Activated T-cell treated with anti-CD3 and anti-CD28 coated beads for 48 hours (primary cell): ENCODE data around the gene LRP1-AS.

Experiments used
- DNase-seq: peaks from one replicate; pipeline ENCODE4 v3.0.0-alpha.2; 2020; ENCODE audit warnings: low read depth

Gene LRP1-AS

DNA sequence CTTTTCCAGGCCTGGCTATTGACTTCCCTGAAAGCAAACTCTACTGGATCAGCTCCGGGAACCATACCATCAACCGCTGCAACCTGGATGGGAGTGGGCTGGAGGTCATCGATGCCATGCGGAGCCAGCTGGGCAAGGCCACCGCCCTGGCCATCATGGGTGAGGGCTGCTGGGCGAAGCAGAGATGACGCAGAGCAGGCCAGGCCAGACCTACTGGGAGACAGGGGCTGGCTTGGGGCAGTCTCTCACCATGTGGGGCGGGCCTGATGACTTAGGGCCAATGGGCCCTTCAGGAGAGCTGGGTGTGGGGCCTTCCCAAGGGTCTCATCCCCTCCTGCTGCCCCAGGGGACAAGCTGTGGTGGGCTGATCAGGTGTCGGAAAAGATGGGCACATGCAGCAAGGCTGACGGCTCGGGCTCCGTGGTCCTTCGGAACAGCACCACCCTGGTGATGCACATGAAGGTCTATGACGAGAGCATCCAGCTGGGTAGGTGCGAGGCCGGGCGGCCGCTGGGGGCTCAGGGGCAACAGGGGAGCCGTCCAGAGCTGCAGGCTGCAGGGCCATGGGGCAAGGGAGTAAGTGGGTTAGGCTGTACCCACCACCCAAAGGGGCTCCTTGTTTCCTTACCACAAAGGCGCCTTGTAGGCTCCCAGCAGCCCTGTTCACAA lies 33.0 kb upstream of the LRP1-AS start:
- no peak for DNase-seq

- no peak for DNase-seq
Measured at GRCh38 chr12:57179331-57180086, 32.1 kb upstream of the LRP1-AS start.

DNA sequence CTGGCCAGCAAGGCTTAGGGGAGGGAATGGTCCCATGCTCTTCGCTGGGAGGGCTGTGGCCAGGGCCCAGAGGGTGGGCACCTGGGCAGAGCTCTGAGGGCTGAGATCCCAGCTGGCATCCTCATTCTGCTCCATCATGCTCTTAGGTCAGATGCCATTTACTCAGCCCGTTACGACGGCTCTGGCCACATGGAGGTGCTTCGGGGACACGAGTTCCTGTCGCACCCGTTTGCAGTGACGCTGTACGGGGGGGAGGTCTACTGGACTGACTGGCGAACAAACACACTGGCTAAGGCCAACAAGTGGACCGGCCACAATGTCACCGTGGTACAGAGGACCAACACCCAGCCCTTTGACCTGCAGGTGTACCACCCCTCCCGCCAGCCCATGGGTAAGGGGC lies 30.8 kb upstream of the LRP1-AS start:
- no peak for DNase-seq

DNA sequence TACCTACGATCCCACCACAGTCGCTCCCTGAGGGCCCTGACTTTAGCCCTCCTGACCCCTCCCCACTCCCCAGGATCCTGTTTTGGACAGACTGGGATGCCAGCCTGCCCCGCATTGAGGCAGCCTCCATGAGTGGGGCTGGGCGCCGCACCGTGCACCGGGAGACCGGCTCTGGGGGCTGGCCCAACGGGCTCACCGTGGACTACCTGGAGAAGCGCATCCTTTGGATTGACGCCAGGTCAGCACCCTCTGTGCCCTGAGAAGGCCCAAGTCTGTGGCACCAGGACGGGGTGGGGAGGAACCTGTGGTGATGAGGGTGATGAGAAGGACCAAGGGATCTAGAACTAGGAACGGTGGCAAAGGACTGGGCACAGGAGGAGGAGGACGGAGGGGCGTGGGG lies 29.9 kb upstream of the LRP1-AS start:
- DNase-seq = no peak

DNA sequence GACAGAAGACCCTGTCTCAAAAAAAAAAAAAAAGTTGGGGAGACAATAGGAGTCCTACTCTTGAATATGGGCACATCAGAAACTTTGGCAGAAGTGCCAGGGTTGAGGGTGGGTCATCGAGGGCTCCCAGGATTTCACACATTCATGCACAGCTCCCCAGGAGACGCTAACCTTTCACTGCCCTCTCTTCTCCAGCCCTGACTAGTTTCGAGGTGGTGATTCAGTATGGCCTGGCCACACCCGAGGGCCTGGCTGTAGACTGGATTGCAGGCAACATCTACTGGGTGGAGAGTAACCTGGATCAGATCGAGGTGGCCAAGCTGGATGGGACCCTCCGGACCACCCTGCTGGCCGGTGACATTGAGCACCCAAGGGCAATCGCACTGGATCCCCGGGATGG lies 29.4 kb upstream of the LRP1-AS start:
- no peak for DNase-seq

DNA sequence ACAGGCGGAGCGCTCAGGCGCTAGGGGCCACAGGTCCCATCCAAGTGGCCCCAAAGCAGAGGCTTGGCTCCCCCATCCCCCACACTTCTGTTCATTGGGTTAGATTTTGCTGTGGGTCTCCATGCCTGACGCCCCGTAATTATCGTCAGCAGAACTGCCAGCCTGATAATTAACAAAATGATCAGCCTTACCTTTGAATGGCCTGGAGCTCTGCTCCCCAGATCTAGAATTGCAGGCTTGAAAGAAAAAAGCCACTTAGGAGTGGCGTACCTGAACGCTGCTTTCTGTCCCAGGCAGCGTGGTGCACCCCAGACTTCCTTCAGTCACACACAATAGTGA lies 28.7 kb upstream of the LRP1-AS start:
- DNase-seq = no peak

GRCh38 chr12:57175428-57176138 lies 28.2 kb upstream of the LRP1-AS start:
- DNase-seq = peak; percentile 44

- no peak for DNase-seq
Measured at GRCh38 chr12:57173683-57174082, 26.3 kb upstream of the LRP1-AS start.

DNA sequence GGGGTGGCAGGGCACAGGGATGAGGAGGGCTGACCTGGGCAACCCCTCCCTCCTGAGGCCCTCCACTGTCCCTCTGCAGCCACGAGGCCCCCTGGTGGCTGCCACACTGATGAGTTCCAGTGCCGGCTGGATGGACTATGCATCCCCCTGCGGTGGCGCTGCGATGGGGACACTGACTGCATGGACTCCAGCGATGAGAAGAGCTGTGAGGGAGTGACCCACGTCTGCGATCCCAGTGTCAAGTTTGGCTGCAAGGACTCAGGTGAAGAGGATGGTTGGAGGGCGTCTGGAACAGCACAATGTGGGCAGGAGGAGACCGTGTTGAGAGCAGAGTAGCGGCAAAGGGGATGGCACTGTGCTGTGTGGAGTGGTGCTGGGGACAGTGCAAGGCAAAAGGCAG lies 25.7 kb upstream of the LRP1-AS start:
- DNase-seq = peak; percentile 5

- no peak for DNase-seq
Measured at GRCh38 chr12:57171668-57172067, 24.2 kb upstream of the LRP1-AS start.

DNA sequence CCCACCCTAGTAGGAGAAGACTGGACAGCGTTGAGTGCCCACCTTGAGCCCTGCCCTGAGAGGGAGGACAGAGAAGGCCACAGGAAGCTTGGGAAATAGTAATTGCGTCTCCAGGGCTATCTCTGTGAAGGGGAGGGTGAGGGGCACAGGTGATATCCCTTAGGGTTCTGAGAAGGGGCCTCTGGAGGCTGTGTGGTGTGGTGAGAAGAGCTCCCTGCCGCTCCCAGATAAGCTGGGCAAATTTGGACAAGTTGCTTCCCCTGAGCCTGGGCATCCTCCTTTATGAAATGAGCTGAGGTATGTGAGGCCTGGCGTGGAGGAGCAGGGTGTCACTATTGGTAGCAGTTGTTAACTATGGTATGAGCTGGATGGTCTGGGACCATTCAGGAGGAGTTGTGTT lies 23.5 kb upstream of the LRP1-AS start:
- no peak for DNase-seq

- no peak for DNase-seq
Measured at GRCh38 chr12:57170408-57170807, 23.0 kb upstream of the LRP1-AS start.

GRCh38 chr12:57169969-57170368 lies 22.6 kb upstream of the LRP1-AS start:
- no peak for DNase-seq

- no peak for DNase-seq
Measured at GRCh38 chr12:57169046-57169795, 21.8 kb upstream of the LRP1-AS start.

DNA sequence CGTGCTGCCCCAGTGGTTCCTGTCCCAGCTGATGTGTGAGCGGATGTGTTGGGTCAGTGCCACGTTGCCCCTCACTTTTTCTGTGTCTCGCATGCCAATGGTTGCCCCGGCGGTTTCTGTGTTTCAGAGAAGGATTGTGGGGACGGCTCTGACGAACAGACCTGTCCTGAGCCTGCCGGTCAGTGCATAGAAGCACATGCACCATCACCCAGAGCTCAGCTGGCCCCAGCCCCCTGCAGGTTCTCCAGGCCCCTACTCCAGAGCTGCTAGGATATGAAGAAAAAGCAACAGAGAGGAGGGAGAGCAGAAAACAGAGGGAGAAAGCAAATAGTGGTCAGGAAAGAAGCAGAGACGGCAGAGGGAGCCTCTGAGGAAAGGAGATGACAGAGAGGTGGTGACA lies 20.6 kb upstream of the LRP1-AS start:
- no peak for DNase-seq

DNA sequence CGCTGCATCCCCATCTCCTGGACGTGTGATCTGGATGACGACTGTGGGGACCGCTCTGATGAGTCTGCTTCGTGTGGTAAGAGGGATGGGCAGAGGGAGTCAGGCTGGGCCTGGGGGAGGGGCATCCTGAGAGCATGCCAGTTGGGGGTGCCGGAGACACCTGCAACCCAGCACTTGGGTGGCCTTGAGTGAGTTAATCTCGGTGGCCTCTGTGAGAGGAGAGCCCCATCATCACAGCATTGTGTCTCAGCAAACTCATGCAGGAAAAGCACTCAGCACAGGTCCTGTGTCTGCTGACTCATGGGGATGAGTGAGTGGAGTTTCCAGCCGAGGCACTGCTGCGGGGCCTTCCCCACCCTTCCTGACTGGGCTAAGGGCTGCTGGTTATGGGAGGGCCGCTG lies 19.6 kb upstream of the LRP1-AS start:
- peak; percentile 50 for DNase-seq

DNA sequence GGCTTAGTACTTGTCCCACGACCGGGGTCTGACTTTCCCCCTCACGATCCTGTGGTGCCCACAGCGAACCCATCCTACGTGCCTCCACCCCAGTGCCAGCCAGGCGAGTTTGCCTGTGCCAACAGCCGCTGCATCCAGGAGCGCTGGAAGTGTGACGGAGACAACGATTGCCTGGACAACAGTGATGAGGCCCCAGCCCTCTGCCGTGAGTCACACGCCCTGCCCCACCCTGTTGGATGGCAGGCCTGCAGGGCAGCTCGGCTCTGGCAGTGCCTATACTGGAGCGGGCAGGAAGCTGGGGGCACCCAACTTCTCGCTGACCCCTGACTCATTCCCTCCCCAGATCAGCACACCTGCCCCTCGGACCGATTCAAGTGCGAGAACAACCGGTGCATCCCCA lies 18.3 kb upstream of the LRP1-AS start:
- no peak for DNase-seq

- DNase-seq = no peak
Measured at GRCh38 chr12:57164966-57165625, 17.7 kb upstream of the LRP1-AS start.

DNA sequence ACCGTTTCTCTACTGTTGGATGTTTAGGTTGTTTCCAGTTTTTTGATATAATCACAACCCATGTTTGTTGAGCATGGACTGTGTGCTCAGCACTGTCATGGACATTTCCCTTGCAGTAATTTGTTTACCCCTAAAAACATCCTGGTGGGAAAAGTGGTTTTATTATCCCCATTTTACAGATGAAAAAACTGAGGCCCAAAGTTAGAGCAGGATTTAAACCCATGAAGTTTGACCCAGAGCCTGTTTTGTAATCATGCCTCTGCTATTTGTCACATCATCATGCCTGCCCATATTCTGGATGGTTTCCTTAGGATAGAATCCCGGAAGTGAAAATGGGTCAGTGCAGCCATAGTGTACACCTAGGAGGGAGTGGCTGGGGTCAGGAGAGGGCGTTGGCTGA lies 17.0 kb upstream of the LRP1-AS start:
- DNase-seq = no peak

DNA sequence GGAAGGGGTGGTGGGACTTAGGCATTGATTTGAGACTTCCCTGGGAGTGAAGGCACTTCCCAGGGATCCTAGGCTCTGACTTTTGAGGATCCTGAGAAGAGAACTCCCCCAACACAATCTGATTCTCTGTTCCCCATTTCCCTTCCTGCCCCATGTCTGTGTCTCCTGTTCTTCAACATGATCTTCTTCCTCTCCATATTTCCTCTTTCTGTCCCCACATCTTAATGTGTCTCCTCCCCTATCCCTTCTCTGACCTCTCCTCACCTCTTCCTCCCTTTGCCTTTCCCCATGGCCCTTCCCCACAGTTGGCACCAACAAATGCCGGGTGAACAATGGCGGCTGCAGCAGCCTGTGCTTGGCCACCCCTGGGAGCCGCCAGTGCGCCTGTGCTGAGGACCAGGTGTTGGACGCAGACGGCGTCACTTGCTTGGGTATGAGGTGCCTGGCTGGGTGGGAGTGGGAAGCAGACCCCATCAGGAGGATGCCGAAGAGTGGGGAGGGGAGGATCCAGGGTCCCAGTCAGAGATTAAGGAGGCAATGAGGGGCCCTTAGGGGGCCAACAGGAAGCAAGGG lies 15.2 kb upstream of the LRP1-AS start:
- DNase-seq = no peak

GRCh38 chr12:57161491-57161890 lies 14.1 kb upstream of the LRP1-AS start:
- DNase-seq = no peak

- no peak for DNase-seq
Measured at GRCh38 chr12:57160741-57161140, 13.3 kb upstream of the LRP1-AS start.
